ENCODE measurements around the gene MAGOH. TPM values are rescaled to one million over a fixed set of nuclear protein-coding genes. Genes with fewer than 3 reads are reported as not detected.
"Not testable (repeated sequence)": the region's sequence is repeated elsewhere in the genome, so short reads cannot be mapped to it uniquely, and the experiment has no call there.

MAGOH gene
- total RNA-seq, 1 donor from 2014 or later, result 35.7 TPM

DNA sequence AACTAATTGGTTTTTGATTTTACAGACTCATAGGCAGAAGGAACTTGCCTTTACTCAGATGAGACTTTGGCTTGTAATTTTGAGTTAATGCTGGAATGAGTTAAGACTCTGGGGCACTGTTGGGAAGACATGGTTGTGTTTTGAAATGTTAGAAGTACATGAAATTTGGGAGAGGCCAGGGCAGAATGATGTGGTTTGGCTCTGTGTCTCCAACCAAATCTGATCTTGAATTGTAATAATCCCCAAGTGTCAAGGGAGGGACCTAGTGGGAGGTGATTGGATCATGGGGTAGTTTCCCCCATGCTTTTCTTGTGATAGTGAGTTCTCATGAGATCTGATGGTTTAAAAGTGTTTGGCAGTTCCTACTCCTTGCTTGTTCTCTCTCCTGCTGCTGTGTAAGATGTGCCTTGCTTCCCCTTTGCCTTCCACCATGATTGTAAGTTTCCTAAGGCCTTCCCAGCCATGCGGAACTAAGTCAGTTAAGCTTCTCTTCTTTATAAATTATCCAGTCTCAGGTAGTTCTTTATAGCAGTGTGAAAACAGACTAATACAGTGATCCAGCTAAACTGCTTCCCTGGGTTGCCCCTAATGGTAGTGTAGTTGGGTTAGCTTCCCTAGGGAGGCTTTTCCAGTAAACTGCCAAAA lies 31.5 kb downstream of the MAGOH start:
- H3K27ac ChIP-seq (ENCODE audit: low read depth, low read length), result no peak overlapping the region
- peaks cover 53% of the 10 kb centered on the region for H3K36me3 Mint-ChIP-seq (ENCODE audit: low read depth, unreplicated experiment)
- no peaks in the 10 kb centered on the region for H3K79me2 ChIP-seq (ENCODE audit: insufficient read depth, low read length)
- peaks cover 11% of the 10 kb centered on the region for H3K9me3 Mint-ChIP-seq (ENCODE audit: unreplicated experiment)
- DNase-seq (ENCODE audit: low read depth), result no peak
- H3K4me1 ChIP-seq (ENCODE audit: insufficient read depth, low read length), result no peaks in the 10 kb centered on the region
- no peaks in the 10 kb centered on the region for H3K4me1 Mint-ChIP-seq (ENCODE audit: low read depth, unreplicated experiment)
- H3K4me3 ChIP-seq (ENCODE audit: insufficient read depth, low read depth, low read length), result no peak overlapping the region
- no peak overlapping the region for H3K4me2 ChIP-seq (ENCODE audit: low read length)
- FAIRE-seq, result no peak
- no peak for TF ChIP-seq EZH2 (IDR thresholded peaks at IDR 0.05; ENCODE audit: insufficient read depth, low read length)
- no peak for TF ChIP-seq CTCF (IDR thresholded peaks at IDR 0.05; ENCODE audit: insufficient read depth, low read depth, low read length)
- no peak overlapping the region for H3K27ac Mint-ChIP-seq (ENCODE audit: unreplicated experiment)
- H3K36me3 ChIP-seq (ENCODE audit: insufficient read depth, low read length), result peaks cover 36% of the 10 kb centered on the region
- no peaks in the 10 kb centered on the region for H3K27me3 ChIP-seq (ENCODE audit: insufficient read depth, low read length)
- H3K9ac ChIP-seq (ENCODE audit: low read length), result no peak overlapping the region
- H4K20me1 ChIP-seq (ENCODE audit: insufficient read depth, low read length), result no peaks in the 10 kb centered on the region
- H3K9me3 ChIP-seq (ENCODE audit: insufficient read depth, low read depth, low read length), result peaks cover 10% of the 10 kb centered on the region
- no peak overlapping the region for H3K4me3 Mint-ChIP-seq (ENCODE audit: unreplicated experiment)
- no peaks in the 10 kb centered on the region for H3K27me3 Mint-ChIP-seq (ENCODE audit: low read depth, unreplicated experiment)
- H2AFZ ChIP-seq (ENCODE audit: low read depth, low read length), result no peak overlapping the region

DNA sequence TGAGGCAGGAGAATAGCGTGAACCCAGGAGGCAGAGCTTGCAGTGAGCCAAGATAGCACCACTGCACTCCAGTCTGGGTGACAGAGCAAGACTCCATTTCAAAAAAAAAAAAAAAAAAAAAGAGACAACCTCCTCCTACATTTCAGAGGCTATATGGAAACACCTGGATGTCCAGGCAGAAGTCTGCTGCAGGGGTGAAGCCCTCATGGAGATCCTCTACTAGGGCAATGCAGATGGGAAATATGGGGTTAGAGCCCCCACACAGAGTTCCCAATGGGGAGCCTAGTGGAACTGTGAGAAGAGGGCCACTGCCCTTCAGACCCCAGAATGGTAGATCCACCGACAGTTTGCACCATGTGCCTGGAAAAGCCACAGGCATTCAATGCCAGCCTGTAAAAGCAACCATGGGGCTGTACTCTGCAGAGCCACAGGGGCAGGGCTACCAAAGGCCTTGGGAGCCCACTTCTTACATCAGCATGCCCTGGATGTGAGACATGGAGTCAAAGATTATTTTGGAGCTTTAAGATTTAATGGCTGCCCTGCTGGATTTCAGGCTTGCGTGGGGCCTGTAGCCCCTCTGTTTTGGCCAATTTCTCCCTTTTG lies 32.1 kb downstream of the MAGOH start:
- Histone ChIP-seq H3K36me3 (ENCODE audit: insufficient read depth, low read length) (peaks cover 34% of the 10 kb centered on the region), H3K9me3 (ENCODE audit: insufficient read depth, low read depth, low read length) (peaks cover 10% of the 10 kb centered on the region)
- FAIRE-seq; H4K20me1 ChIP-seq (ENCODE audit: insufficient read depth, low read length); H3K27ac Mint-ChIP-seq (ENCODE audit: unreplicated experiment); H3K27me3 ChIP-seq (ENCODE audit: insufficient read depth, low read length); H3K4me3 Mint-ChIP-seq (ENCODE audit: unreplicated experiment); H3K4me3 ChIP-seq (ENCODE audit: insufficient read depth, low read depth, low read length); H3K4me2 ChIP-seq (ENCODE audit: low read length); H3K4me1 Mint-ChIP-seq (ENCODE audit: low read depth, unreplicated experiment); H3K27me3 Mint-ChIP-seq (ENCODE audit: low read depth, unreplicated experiment); H2AFZ ChIP-seq (ENCODE audit: low read depth, low read length); DNase-seq (ENCODE audit: low read depth); H3K79me2 ChIP-seq (ENCODE audit: insufficient read depth, low read length); H3K4me1 ChIP-seq (ENCODE audit: insufficient read depth, low read length); H3K27ac ChIP-seq (ENCODE audit: low read depth, low read length); H3K9ac ChIP-seq (ENCODE audit: low read length): not testable (repeated sequence)
- H3K9me3 Mint-ChIP-seq (ENCODE audit: unreplicated experiment), result peaks cover 11% of the 10 kb centered on the region
- peaks cover 54% of the 10 kb centered on the region for H3K36me3 Mint-ChIP-seq (ENCODE audit: low read depth, unreplicated experiment)

DNA sequence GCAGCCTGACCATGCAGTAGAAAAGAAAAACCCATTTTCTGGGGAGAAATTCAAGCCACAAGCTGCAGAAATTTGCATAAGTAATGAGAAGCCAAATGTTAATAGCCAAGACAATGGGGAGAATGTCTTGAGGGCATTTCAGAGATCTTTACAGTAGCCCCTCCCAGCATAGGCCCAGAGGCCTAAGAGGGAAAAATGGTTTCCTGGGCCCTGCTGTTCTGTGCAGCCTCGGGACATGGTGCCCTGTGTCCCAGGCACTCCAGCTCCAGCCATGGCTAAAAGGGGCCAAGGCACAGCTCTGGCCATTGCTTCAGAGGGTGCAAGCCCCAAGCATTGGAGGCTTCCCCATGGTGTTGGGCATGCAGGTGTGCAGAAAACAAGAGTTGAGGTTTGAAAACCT lies 32.8 kb downstream of the MAGOH start:
- Mint-ChIP-seq H3K9me3 (ENCODE audit: unreplicated experiment) (peaks cover 11% of the 10 kb centered on the region), H3K36me3 (ENCODE audit: low read depth, unreplicated experiment) (peaks cover 59% of the 10 kb centered on the region)
- not testable (repeated sequence) for H3K4me3 Mint-ChIP-seq (ENCODE audit: unreplicated experiment); H3K4me3 ChIP-seq (ENCODE audit: insufficient read depth, low read depth, low read length); H3K4me1 Mint-ChIP-seq (ENCODE audit: low read depth, unreplicated experiment); H3K4me1 ChIP-seq (ENCODE audit: insufficient read depth, low read length); FAIRE-seq; H2AFZ ChIP-seq (ENCODE audit: low read depth, low read length); H3K27me3 Mint-ChIP-seq (ENCODE audit: low read depth, unreplicated experiment); H3K4me2 ChIP-seq (ENCODE audit: low read length); H4K20me1 ChIP-seq (ENCODE audit: insufficient read depth, low read length); H3K79me2 ChIP-seq (ENCODE audit: insufficient read depth, low read length); H3K9ac ChIP-seq (ENCODE audit: low read length); H3K27ac Mint-ChIP-seq (ENCODE audit: unreplicated experiment); DNase-seq (ENCODE audit: low read depth); H3K27me3 ChIP-seq (ENCODE audit: insufficient read depth, low read length); H3K27ac ChIP-seq (ENCODE audit: low read depth, low read length)
- peaks cover 27% of the 10 kb centered on the region for H3K36me3 ChIP-seq (ENCODE audit: insufficient read depth, low read length)
- peaks cover 10% of the 10 kb centered on the region for H3K9me3 ChIP-seq (ENCODE audit: insufficient read depth, low read depth, low read length)

Measured in astrocyte (in vitro differentiated cells and primary cell).